Measurements from ENCODE around the gene KCNJ10.

KCNJ10 gene

DNA sequence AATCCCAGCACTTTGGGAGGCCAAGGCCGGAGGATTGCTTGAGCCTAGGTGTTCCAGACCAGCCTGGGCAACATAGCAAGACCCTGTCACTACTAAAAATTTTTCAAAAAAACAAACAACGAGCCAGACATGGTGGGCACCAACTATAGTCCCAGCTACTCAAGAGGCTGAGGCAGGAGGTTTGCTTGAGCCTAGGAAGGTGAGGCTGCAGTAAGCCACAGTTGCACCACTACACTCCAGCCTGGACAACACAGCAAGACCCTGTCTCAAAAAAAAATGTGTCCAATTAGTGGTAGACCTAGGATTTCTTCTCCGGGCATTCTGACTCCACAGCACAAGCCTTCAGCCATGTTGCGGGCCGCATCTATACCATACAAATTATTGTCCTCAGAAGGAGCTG, 35.2 kb upstream of the KCNJ10 start:
- no peak overlapping the region for H3K27ac ChIP-seq (ENCODE audit: low read length)
- peaks cover 13% of the 10 kb centered on the region for H3K4me1 ChIP-seq (ENCODE audit: low read length)
- H3K9me3 ChIP-seq (replicated peaks; ENCODE audit: insufficient read depth, low read length): no peaks in the 10 kb centered on the region

GRCh38 chr1:160104486-160104885, 34.5 kb upstream of the KCNJ10 start:
- no peak overlapping the region for H3K9ac ChIP-seq (ENCODE audit: low read length)
- H3K4me1 ChIP-seq (ENCODE audit: low read length): peaks cover 16% of the 10 kb centered on the region
- H3K4me2 ChIP-seq (ENCODE audit: low read depth, low read length): no peak overlapping the region
- H3K27ac ChIP-seq (ENCODE audit: low read length): no peak overlapping the region
- no peaks in the 10 kb centered on the region for H3K36me3 ChIP-seq (replicated peaks; ENCODE audit: insufficient read depth, low read length)
- H2AFZ ChIP-seq (ENCODE audit: low read length): no peak overlapping the region
- no peaks in the 10 kb centered on the region for H3K27me3 ChIP-seq (replicated peaks; ENCODE audit: insufficient read depth, low read length)
- H4K20me1 ChIP-seq (ENCODE audit: insufficient read depth, low read length): no peaks in the 10 kb centered on the region
- no peaks in the 10 kb centered on the region for H3K79me2 ChIP-seq (ENCODE audit: low read length)
- TF ChIP-seq EZH2 (optimal IDR thresholded peaks at IDR 0.05; ENCODE audit: low read depth, low read length): no peak
- TF ChIP-seq EZH2phosphoT487 (IDR thresholded peaks at IDR 0.05; ENCODE audit: low read length): no peak
- TF ChIP-seq CTCF (IDR thresholded peaks at IDR 0.05; ENCODE audit: low read length): no peak
- H3F3A ChIP-seq (ENCODE audit: insufficient read depth, low read length): peaks cover 2% of the 10 kb centered on the region; the same call in 1 of the 2 replicates
- no peak overlapping the region for H3K4me3 ChIP-seq (ENCODE audit: low read length)
- H3K9me2 ChIP-seq (replicated peaks; ENCODE audit: insufficient read depth, low read length): no peaks in the 10 kb centered on the region
- H3K9me3 ChIP-seq (replicated peaks; ENCODE audit: insufficient read depth, low read length): no peaks in the 10 kb centered on the region
- DNase-seq: no peak

More for the DNA sequence above, 35.2 kb upstream of the KCNJ10 start:
- Histone ChIP-seq H3K9me2 (replicated peaks; ENCODE audit: insufficient read depth, low read length) (no peaks in the 10 kb centered on the region), H3K4me2 (ENCODE audit: low read depth, low read length) (no peak overlapping the region), H3K79me2 (ENCODE audit: low read length) (no peaks in the 10 kb centered on the region), H4K20me1 (ENCODE audit: insufficient read depth, low read length) (no peaks in the 10 kb centered on the region), H3F3A (ENCODE audit: insufficient read depth, low read length) (no peaks in the 10 kb centered on the region), H3K27me3 (replicated peaks; ENCODE audit: insufficient read depth, low read length) (no peaks in the 10 kb centered on the region), H3K36me3 (replicated peaks; ENCODE audit: insufficient read depth, low read length) (no peaks in the 10 kb centered on the region), H3K4me3 (ENCODE audit: low read length) (no peak overlapping the region), H2AFZ (ENCODE audit: low read length) (no peak overlapping the region), H3K9ac (ENCODE audit: low read length) (no peak overlapping the region)
- TF ChIP-seq CTCF (IDR thresholded peaks at IDR 0.05; ENCODE audit: low read length) (no peak), EZH2 (optimal IDR thresholded peaks at IDR 0.05; ENCODE audit: low read depth, low read length) (no peak), EZH2phosphoT487 (IDR thresholded peaks at IDR 0.05; ENCODE audit: low read length) (no peak)
- no peak for DNase-seq

DNA sequence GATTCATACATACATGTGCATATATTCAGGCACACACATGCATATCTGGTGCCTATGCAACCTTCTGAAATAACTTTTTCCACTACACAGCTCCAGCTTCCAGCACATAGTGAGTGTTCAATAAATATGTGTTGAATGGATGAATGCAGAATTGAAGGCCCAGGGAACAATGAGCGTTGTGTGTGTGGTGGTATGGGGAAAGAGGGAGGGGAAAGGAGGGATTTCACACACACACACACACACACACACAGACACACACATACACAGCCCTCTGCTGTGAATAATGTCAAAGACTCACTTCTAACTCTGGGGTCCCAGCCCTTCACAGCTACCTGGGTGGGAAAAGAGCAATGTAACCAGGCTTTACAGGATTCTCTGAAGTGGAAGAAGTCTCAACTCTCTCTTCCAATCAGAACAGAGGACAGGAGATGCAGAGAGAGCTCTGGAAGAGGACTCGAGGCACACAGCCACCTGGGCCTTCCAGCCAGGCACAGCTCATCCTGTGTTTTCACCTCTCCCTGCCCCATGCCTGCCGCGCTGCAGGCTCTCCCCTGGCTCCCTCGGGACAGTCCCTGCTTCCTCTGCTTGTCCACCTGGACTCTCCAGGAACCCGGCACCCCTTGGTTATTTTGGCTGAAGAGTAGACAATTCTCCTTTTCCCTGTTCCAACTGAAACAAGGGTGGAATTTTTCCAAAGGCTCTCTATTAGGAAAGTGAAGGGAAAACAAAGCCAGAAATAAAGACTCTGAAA, 33.9 kb upstream of the KCNJ10 start:
- Histone ChIP-seq H3K4me1 (ENCODE audit: low read length) (peaks cover 20% of the 10 kb centered on the region), H3K27me3 (replicated peaks; ENCODE audit: insufficient read depth, low read length) (no peaks in the 10 kb centered on the region), H4K20me1 (ENCODE audit: insufficient read depth, low read length) (no peaks in the 10 kb centered on the region), H3K79me2 (ENCODE audit: low read length) (no peaks in the 10 kb centered on the region), H3F3A (ENCODE audit: insufficient read depth, low read length) (peaks cover 7% of the 10 kb centered on the region; the same call in 1 of the 2 replicates), H3K36me3 (replicated peaks; ENCODE audit: insufficient read depth, low read length) (no peaks in the 10 kb centered on the region), H3K9ac (ENCODE audit: low read length) (no peak overlapping the region), H2AFZ (ENCODE audit: low read length) (no peak overlapping the region), H3K9me3 (replicated peaks; ENCODE audit: insufficient read depth, low read length) (no peaks in the 10 kb centered on the region), H3K4me2 (ENCODE audit: low read depth, low read length) (no peak overlapping the region), H3K4me3 (ENCODE audit: low read length) (no peak overlapping the region), H3K27ac (ENCODE audit: low read length) (no peak overlapping the region), H3K9me2 (replicated peaks; ENCODE audit: insufficient read depth, low read length) (no peaks in the 10 kb centered on the region)
- no peak for DNase-seq
- TF ChIP-seq EZH2phosphoT487 (IDR thresholded peaks at IDR 0.05; ENCODE audit: low read length) (no peak), CTCF (IDR thresholded peaks at IDR 0.05; ENCODE audit: low read length) (no peak)

All from MM.1S (cell line).